ENCODE data around the gene PSMG3.

The PSMG3 gene

DNA sequence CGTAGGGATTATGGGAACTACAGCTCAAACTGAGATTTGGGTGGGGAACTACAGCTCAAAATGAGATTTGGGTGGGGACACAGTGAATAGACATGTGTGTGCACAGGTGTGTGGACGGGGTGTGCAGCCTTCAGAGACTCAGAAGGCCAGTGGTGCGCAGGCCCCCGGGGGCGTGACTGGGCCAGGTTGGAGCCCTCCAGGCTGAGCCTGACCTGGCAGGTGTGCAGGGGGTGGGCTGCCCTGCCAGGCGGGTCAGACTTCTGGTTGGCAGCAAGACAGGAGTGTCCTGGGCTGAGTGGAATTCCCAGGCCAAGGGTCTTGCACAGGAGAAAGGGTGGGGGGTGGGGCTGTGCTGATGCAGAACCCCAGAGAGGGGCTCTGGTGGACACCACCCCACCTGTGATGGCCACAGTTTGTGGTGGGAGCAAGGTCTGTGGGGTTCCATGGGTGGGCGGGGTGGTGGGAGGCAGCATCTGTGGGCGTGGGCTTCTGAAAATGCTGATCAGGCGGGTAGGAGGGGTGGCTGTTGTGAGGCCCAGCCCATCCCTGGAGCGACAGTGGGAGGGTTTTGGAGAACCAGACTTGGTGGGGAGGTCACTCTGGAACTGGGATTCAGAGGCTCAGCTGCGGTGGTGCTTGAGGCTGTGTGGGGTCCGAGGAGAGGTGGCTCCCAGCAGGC lies 29.3 kb upstream of the PSMG3 start:
- no CpG with 5 or more reads among the region's 12 CpGs for WGBS (ENCODE audit: extremely low coverage, insufficient coverage, low lambda C conversion rate)
- Histone ChIP-seq H3K79me2 (ENCODE audit: control insufficient read depth, insufficient read depth, low read length) (no peaks in the 10 kb centered on the region), H3K4me3 (ENCODE audit: low read length) (no peak overlapping the region), H2BK5ac (ENCODE audit: low read length) (no peak overlapping the region), H4K5ac (ENCODE audit: low read length) (no peak overlapping the region), H4K8ac (ENCODE audit: low read depth, low read length) (no peak overlapping the region), H2BK120ac (ENCODE audit: low read depth, low read length) (no peak overlapping the region), H3K9ac (ENCODE audit: low read length) (no peak overlapping the region), H3K4me1 (ENCODE audit: control insufficient read depth, low read depth, low read length) (no peaks in the 10 kb centered on the region), H3K56ac (ENCODE audit: low read length) (no peak overlapping the region), H3K36me3 (ENCODE audit: control insufficient read depth, insufficient read depth, low read length) (no peaks in the 10 kb centered on the region), H3K79me1 (ENCODE audit: low read length) (no peaks in the 10 kb centered on the region), H3K27me3 (ENCODE audit: insufficient read depth, low read length, poor library complexity) (no peaks in the 10 kb centered on the region), H3K4ac (ENCODE audit: low read depth, low read length) (no peak overlapping the region), H3K23ac (ENCODE audit: low read length) (no peak overlapping the region), H2BK15ac (replicated peaks; ENCODE audit: low read depth) (no peak overlapping the region), H3K27ac (ENCODE audit: low read depth, low read length) (no peak overlapping the region), H3K18ac (ENCODE audit: low read length) (no peak overlapping the region), H3K4me2 (ENCODE audit: low read length) (no peak overlapping the region), H2AK5ac (ENCODE audit: low read length) (no peak overlapping the region)
- DNase-seq: no peak

DNA sequence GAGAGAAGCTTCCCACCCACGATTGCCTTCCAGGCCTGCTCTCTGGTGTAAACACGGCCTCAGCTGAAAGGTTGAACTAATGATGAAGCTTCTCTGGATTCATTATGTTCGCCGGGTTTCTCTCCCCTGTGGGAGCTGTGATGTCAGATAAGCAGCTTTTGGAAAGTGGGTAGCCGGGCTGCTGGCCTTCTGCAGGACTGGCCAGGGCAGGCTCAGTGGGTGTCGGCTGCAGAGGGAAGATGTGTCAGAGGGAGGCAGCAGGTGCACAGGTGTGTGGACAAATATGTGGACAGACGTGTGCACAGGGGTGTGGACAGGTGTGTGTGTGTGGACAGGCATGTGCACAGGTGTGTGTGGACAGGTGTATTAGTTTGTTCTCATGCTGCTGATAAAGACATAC lies 28.5 kb upstream of the PSMG3 start:
- no peak overlapping the region for H3K4ac ChIP-seq (ENCODE audit: low read depth, low read length)
- WGBS (ENCODE audit: extremely low coverage, insufficient coverage, low lambda C conversion rate): no CpG with 5 or more reads among the region's 7 CpGs
- DNase-seq: no peak
- H2AK5ac ChIP-seq (ENCODE audit: low read length): no peak overlapping the region
- no peak overlapping the region for H3K9ac ChIP-seq (ENCODE audit: low read length)
- H3K27me3 ChIP-seq (ENCODE audit: insufficient read depth, low read length, poor library complexity): no peaks in the 10 kb centered on the region
- H3K79me2 ChIP-seq (ENCODE audit: control insufficient read depth, insufficient read depth, low read length): no peaks in the 10 kb centered on the region
- H4K8ac ChIP-seq (ENCODE audit: low read depth, low read length): no peak overlapping the region
- no peak overlapping the region for H3K4me3 ChIP-seq (ENCODE audit: low read length)
- H3K36me3 ChIP-seq (ENCODE audit: control insufficient read depth, insufficient read depth, low read length): no peaks in the 10 kb centered on the region
- H3K79me1 ChIP-seq (ENCODE audit: low read length): no peaks in the 10 kb centered on the region
- no peak overlapping the region for H3K27ac ChIP-seq (ENCODE audit: low read depth, low read length)
- no peak overlapping the region for H3K18ac ChIP-seq (ENCODE audit: low read length)
- no peak overlapping the region for H3K23ac ChIP-seq (ENCODE audit: low read length)
- no peak overlapping the region for H4K5ac ChIP-seq (ENCODE audit: low read length)
- H2BK120ac ChIP-seq (ENCODE audit: low read depth, low read length): no peak overlapping the region
- H3K4me2 ChIP-seq (ENCODE audit: low read length): no peak overlapping the region
- no peak overlapping the region for H2BK15ac ChIP-seq (replicated peaks; ENCODE audit: low read depth)
- H2BK5ac ChIP-seq (ENCODE audit: low read length): no peak overlapping the region
- no peaks in the 10 kb centered on the region for H3K4me1 ChIP-seq (ENCODE audit: control insufficient read depth, low read depth, low read length)
- H3K56ac ChIP-seq (ENCODE audit: low read length): no peak overlapping the region

DNA sequence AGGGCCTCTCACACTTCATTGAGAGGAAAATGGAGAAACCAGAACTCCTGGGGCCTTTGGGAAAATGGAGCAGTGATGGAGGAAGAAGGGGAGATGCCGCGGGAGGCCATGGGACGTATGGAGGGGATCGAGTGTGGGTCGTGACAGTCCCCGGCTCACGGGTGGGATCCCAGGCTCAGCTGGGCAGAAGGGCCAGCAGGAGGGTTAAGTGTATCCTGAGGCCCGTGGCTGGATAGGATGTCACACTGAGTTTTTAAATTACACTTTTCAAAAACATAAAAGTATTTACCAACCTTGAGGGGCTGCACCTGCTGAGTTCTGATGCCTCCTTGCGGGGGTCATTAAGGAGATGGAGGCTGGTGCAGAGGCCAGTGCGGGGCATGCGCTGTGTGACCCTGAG lies 28.0 kb upstream of the PSMG3 start:
- H3K56ac ChIP-seq (ENCODE audit: low read length): no peak overlapping the region
- H2BK5ac ChIP-seq (ENCODE audit: low read length): no peak overlapping the region
- H2BK15ac ChIP-seq (replicated peaks; ENCODE audit: low read depth): no peak overlapping the region
- no peaks in the 10 kb centered on the region for H3K27me3 ChIP-seq (ENCODE audit: insufficient read depth, low read length, poor library complexity)
- H3K4me1 ChIP-seq (ENCODE audit: control insufficient read depth, low read depth, low read length): no peaks in the 10 kb centered on the region
- no peak overlapping the region for H3K23ac ChIP-seq (ENCODE audit: low read length)
- no CpG with 5 or more reads among the region's 11 CpGs for WGBS (ENCODE audit: extremely low coverage, insufficient coverage, low lambda C conversion rate)
- H3K9ac ChIP-seq (ENCODE audit: low read length): no peak overlapping the region
- no peak for DNase-seq
- no peak overlapping the region for H3K18ac ChIP-seq (ENCODE audit: low read length)
- no peak overlapping the region for H4K5ac ChIP-seq (ENCODE audit: low read length)
- H4K8ac ChIP-seq (ENCODE audit: low read depth, low read length): no peak overlapping the region
- H3K79me2 ChIP-seq (ENCODE audit: control insufficient read depth, insufficient read depth, low read length): no peaks in the 10 kb centered on the region
- no peak overlapping the region for H2AK5ac ChIP-seq (ENCODE audit: low read length)
- H3K27ac ChIP-seq (ENCODE audit: low read depth, low read length): no peak overlapping the region
- H3K4me3 ChIP-seq (ENCODE audit: low read length): no peak overlapping the region
- no peaks in the 10 kb centered on the region for H3K36me3 ChIP-seq (ENCODE audit: control insufficient read depth, insufficient read depth, low read length)
- H2BK120ac ChIP-seq (ENCODE audit: low read depth, low read length): no peak overlapping the region
- no peaks in the 10 kb centered on the region for H3K79me1 ChIP-seq (ENCODE audit: low read length)
- no peak overlapping the region for H3K4me2 ChIP-seq (ENCODE audit: low read length)
- no peak overlapping the region for H3K4ac ChIP-seq (ENCODE audit: low read depth, low read length)

DNA sequence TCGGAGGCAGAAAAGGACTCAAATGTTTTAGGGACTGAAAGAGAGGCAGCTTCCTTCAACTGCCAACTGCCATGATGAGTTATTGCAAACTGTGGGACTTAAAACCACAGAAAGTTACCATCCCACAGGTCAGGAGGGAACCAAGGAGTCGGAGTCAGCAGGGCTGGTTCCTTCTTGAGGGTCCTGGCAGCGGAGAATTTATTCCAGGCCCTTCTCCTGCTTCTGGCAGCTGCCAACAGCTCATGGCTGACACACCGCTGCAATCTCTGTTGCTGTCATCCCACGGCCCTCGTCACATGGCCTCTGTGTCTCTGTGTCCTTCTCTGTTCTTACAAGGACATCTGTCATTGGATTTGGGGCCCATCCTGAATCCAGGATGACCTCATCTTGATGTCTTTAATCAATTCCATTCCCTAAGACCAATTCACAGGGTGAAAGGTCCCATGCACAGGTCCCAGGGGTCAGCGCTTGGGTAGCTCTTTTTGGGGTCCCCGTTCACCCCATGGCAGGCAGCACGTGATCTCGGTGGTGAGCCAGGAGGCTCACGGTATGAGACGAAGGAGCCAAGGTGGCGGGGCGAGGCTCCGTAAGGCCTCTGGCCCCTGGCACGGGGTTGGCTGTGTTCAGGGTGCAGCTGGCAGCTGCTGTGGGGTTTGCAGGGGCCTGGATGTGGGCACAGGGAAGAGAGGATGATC lies 27.4 kb upstream of the PSMG3 start:
- Histone ChIP-seq H2BK15ac (replicated peaks; ENCODE audit: low read depth) (no peak overlapping the region), H3K36me3 (ENCODE audit: control insufficient read depth, insufficient read depth, low read length) (no peaks in the 10 kb centered on the region), H3K4me1 (ENCODE audit: control insufficient read depth, low read depth, low read length) (no peaks in the 10 kb centered on the region), H3K79me2 (ENCODE audit: control insufficient read depth, insufficient read depth, low read length) (no peaks in the 10 kb centered on the region), H3K18ac (ENCODE audit: low read length) (no peak overlapping the region), H2AK5ac (ENCODE audit: low read length) (no peak overlapping the region), H3K79me1 (ENCODE audit: low read length) (no peaks in the 10 kb centered on the region), H3K27me3 (ENCODE audit: insufficient read depth, low read length, poor library complexity) (no peaks in the 10 kb centered on the region), H3K27ac (ENCODE audit: low read depth, low read length) (no peak overlapping the region), H3K56ac (ENCODE audit: low read length) (no peak overlapping the region), H4K8ac (ENCODE audit: low read depth, low read length) (no peak overlapping the region), H3K4ac (ENCODE audit: low read depth, low read length) (no peak overlapping the region), H2BK5ac (ENCODE audit: low read length) (no peak overlapping the region), H3K4me2 (ENCODE audit: low read length) (no peak overlapping the region), H3K9ac (ENCODE audit: low read length) (no peak overlapping the region), H3K4me3 (ENCODE audit: low read length) (no peak overlapping the region), H3K23ac (ENCODE audit: low read length) (no peak overlapping the region), H4K5ac (ENCODE audit: low read length) (no peak overlapping the region), H2BK120ac (ENCODE audit: low read depth, low read length) (no peak overlapping the region)
- DNase-seq: no peak
- WGBS (ENCODE audit: extremely low coverage, insufficient coverage, low lambda C conversion rate): no CpG with 5 or more reads among the region's 16 CpGs

DNA sequence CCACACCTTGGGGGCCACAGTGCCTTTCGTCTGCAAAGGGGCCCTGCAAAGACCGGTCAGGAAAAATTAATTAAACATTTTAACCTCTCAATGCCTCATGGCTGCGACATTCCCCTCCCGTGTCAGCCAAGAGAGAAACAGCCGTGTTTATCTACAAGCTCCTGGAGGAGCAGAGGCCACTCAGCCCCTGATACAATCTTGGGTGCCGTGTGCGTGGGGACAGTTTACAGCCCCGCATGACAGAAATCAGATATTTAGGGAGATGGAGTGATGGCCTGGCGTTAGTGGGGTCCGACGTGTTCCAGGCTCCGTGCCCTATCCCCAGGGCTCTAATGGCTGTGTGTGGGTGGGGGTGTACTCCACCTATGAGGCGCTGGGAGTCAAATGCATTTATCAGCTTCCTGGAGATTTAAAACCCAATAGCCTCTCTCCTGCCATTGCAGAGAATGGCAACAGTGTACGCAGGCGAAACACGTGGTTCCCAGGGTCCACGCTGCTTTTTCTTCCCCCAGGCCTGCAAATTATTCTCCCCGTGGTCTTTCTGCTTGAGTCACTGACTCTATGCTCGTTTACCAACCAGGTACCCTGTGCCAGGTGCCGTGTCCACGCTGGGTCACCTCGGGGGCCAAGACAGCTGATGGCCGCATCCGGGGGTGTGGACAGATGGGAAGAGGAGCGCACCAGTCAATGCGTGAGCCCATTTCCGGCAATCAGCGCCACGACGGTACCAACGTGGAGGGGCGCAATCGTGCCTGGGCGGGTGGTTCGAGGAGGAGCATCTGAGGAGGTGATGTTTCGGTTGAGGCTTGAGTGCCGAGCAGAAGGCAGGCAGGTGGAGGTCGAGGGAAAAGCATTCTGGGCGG lies 26.6 kb upstream of the PSMG3 start:
- H4K5ac ChIP-seq (ENCODE audit: low read length): no peak overlapping the region
- H3K27me3 ChIP-seq (ENCODE audit: insufficient read depth, low read length, poor library complexity): no peaks in the 10 kb centered on the region
- no peak overlapping the region for H3K4ac ChIP-seq (ENCODE audit: low read depth, low read length)
- no peaks in the 10 kb centered on the region for H3K79me2 ChIP-seq (ENCODE audit: control insufficient read depth, insufficient read depth, low read length)
- no peaks in the 10 kb centered on the region for H3K4me1 ChIP-seq (ENCODE audit: control insufficient read depth, low read depth, low read length)
- H3K36me3 ChIP-seq (ENCODE audit: control insufficient read depth, insufficient read depth, low read length): no peaks in the 10 kb centered on the region
- no peak overlapping the region for H2BK15ac ChIP-seq (replicated peaks; ENCODE audit: low read depth)
- no peak overlapping the region for H3K9ac ChIP-seq (ENCODE audit: low read length)
- no peak overlapping the region for H3K56ac ChIP-seq (ENCODE audit: low read length)
- no peak overlapping the region for H3K27ac ChIP-seq (ENCODE audit: low read depth, low read length)
- no peak overlapping the region for H3K4me2 ChIP-seq (ENCODE audit: low read length)
- no CpG with 5 or more reads among the region's 39 CpGs for WGBS (ENCODE audit: extremely low coverage, insufficient coverage, low lambda C conversion rate)
- no peak overlapping the region for H4K8ac ChIP-seq (ENCODE audit: low read depth, low read length)
- no peak overlapping the region for H3K4me3 ChIP-seq (ENCODE audit: low read length)
- H3K23ac ChIP-seq (ENCODE audit: low read length): no peak overlapping the region
- no peaks in the 10 kb centered on the region for H3K79me1 ChIP-seq (ENCODE audit: low read length)
- H2BK5ac ChIP-seq (ENCODE audit: low read length): no peak overlapping the region
- no peak for DNase-seq
- no peak overlapping the region for H3K18ac ChIP-seq (ENCODE audit: low read length)
- H2AK5ac ChIP-seq (ENCODE audit: low read length): no peak overlapping the region
- H2BK120ac ChIP-seq (ENCODE audit: low read depth, low read length): no peak overlapping the region

Data from mesendoderm (in vitro differentiated cells).